Inferior parietal cortex (tissue), 1 donor: Measurements from ENCODE around the gene SMARCA1.

Experiments used
- DNase-seq: peaks from one replicate; pipeline ENCODE4 v3.0.0-alpha.2; 2016; ENCODE audit errors: extremely low spot score

Gene SMARCA1

GRCh38 chrX:129529685-129530281 is 6.5 kb upstream of the SMARCA1 start:
- DNase-seq: no peak

- DNase-seq: no peak
Observed at GRCh38 chrX:129525896-129526295, 2.6 kb upstream of the SMARCA1 start.

GRCh38 chrX:129525162-129525561 is 1.9 kb upstream of the SMARCA1 start:
- no peak for DNase-seq

- DNase-seq: no peak
Observed at GRCh38 chrX:129524250-129524850, 1.1 kb upstream of the SMARCA1 start.

- DNase-seq: no peak
Observed at GRCh38 chrX:129522184-129523078, 859 bp downstream of the SMARCA1 start.

- DNase-seq: no peak
Observed at GRCh38 chrX:129520151-129520550, 3.1 kb downstream of the SMARCA1 start.

- no peak for DNase-seq
Observed at GRCh38 chrX:129516402-129516801, 6.9 kb downstream of the SMARCA1 start.

GRCh38 chrX:129512409-129512808 is 10.9 kb downstream of the SMARCA1 start:
- no peak for DNase-seq

- DNase-seq: no peak
Observed at GRCh38 chrX:129511689-129512088, 11.6 kb downstream of the SMARCA1 start.

GRCh38 chrX:129510331-129510730 is 13.0 kb downstream of the SMARCA1 start:
- no peak for DNase-seq

- DNase-seq: no peak
Observed at GRCh38 chrX:129497146-129497843, 26.0 kb downstream of the SMARCA1 start.

GRCh38 chrX:129496625-129497024 is 26.7 kb downstream of the SMARCA1 start:
- DNase-seq: no peak

GRCh38 chrX:129495900-129496299 is 27.4 kb downstream of the SMARCA1 start:
- no peak for DNase-seq

- no peak for DNase-seq
Observed at GRCh38 chrX:129494887-129495286, 28.4 kb downstream of the SMARCA1 start.

GRCh38 chrX:129493643-129494042 is 29.6 kb downstream of the SMARCA1 start:
- no peak for DNase-seq

- DNase-seq: no peak
Observed at GRCh38 chrX:129490330-129490729, 33.0 kb downstream of the SMARCA1 start.

- no peak for DNase-seq
Observed at GRCh38 chrX:129488359-129488758, 34.9 kb downstream of the SMARCA1 start.

GRCh38 chrX:129480889-129481288 is 42.4 kb downstream of the SMARCA1 start:
- DNase-seq: no peak

- DNase-seq: no peak
Observed at GRCh38 chrX:129478516-129478915, 44.8 kb downstream of the SMARCA1 start.

- no peak for DNase-seq
Observed at GRCh38 chrX:129472116-129472515, 51.2 kb downstream of the SMARCA1 start.

- peak; percentile 7 for DNase-seq
Observed at GRCh38 chrX:129462707-129463106, 60.6 kb downstream of the SMARCA1 start.

- peak; percentile 9 for DNase-seq
Observed at GRCh38 chrX:129461801-129462456, 61.4 kb downstream of the SMARCA1 start.
